Stimulated activated naive CD8-positive, alpha-beta T cell treated with anti-CD3 and anti-CD28 coated beads, Interleukin-15, Interleukin-2, amounts not matched to agents 100 ng/mL and 50 ng/mL, for 24 hours (primary cell): Measurements from ENCODE around the gene MT1H.
"Not testable (repeated sequence)": the region's sequence is repeated elsewhere in the genome, so short reads cannot be mapped to it uniquely, and the experiment has no call there.

ENCODE experiments used
- H3K27ac Mint-ChIP-seq: one replicate; pipeline ENCODE4 v1.8.0; 2021; ENCODE audit warnings: mild to moderate bottlenecking, mixed read lengths
- H3K27me3 Mint-ChIP-seq: one replicate; pipeline ENCODE4 v1.8.0; 2021; ENCODE audit warnings: mixed read lengths
- H3K36me3 Mint-ChIP-seq: one replicate; pipeline ENCODE4 v1.8.0; 2021; ENCODE audit warnings: low read depth, mixed read lengths
- H3K4me1 Mint-ChIP-seq: one replicate; pipeline ENCODE4 v1.8.0; 2021; ENCODE audit warnings: low read depth, mixed read lengths
- H3K4me3 Mint-ChIP-seq: one replicate; pipeline ENCODE4 v1.8.0; 2021; ENCODE audit warnings: mild to moderate bottlenecking, mixed read lengths
- H3K9me3 Mint-ChIP-seq: one replicate; pipeline ENCODE4 v1.8.0; 2021; ENCODE audit warnings: mixed read lengths

Gene MT1H

GRCh38 chr16:56669005-56669839 lies at the start of gene MT1H:
Gene MT1H (plus strand): TSS chr16:56669814. CDS start chr16:56669885, 71 bp downstream.
- peaks cover 72% of the 10 kb centered on the region for H3K27me3 Mint-ChIP-seq
- no peaks in the 10 kb centered on the region for H3K36me3 Mint-ChIP-seq

GRCh38 chr16:56620339-56620897 lies 49.2 kb upstream of the MT1H start:
- peaks cover 38% of the 10 kb centered on the region for H3K27me3 Mint-ChIP-seq
- no peak overlapping the region for H3K27ac Mint-ChIP-seq

More at GRCh38 chr16:56669005-56669839, at the start of gene MT1H:
- Mint-ChIP-seq H3K9me3 (no peaks in the 10 kb centered on the region), H3K27ac (no peak within 1 kb of the TSS), H3K4me3 (no peak within 1 kb of the TSS), H3K4me1 (peaks cover 17% of the 10 kb centered on the region)

GRCh38 chr16:56621665-56622445 lies 47.8 kb upstream of the MT1H start:
- peaks cover 40% of the 10 kb centered on the region for H3K27me3 Mint-ChIP-seq
- H3K36me3 Mint-ChIP-seq, H3K4me3 Mint-ChIP-seq, H3K27ac Mint-ChIP-seq, H3K9me3 Mint-ChIP-seq: not testable (repeated sequence)
- H3K4me1 Mint-ChIP-seq, result peaks cover 29% of the 10 kb centered on the region

More at GRCh38 chr16:56620339-56620897, 49.2 kb upstream of the MT1H start:
- no peaks in the 10 kb centered on the region for H3K9me3 Mint-ChIP-seq
- no peaks in the 10 kb centered on the region for H3K36me3 Mint-ChIP-seq
- no peak overlapping the region for H3K4me3 Mint-ChIP-seq
- peaks cover 23% of the 10 kb centered on the region for H3K4me1 Mint-ChIP-seq

GRCh38 chr16:56623184-56623583 lies 46.4 kb upstream of the MT1H start:
- not testable (repeated sequence) for H3K36me3 Mint-ChIP-seq, H3K27ac Mint-ChIP-seq, H3K9me3 Mint-ChIP-seq, H3K4me3 Mint-ChIP-seq
- Mint-ChIP-seq H3K4me1 (peaks cover 22% of the 10 kb centered on the region), H3K27me3 (peaks cover 34% of the 10 kb centered on the region)

GRCh38 chr16:56623637-56624036 lies 46.0 kb upstream of the MT1H start:
- Mint-ChIP-seq H3K27me3 (peaks cover 30% of the 10 kb centered on the region), H3K4me3 (no peak overlapping the region), H3K4me1 (peaks cover 22% of the 10 kb centered on the region), H3K9me3 (no peaks in the 10 kb centered on the region), H3K36me3 (no peaks in the 10 kb centered on the region), H3K27ac (no peak overlapping the region)

- Mint-ChIP-seq H3K4me1 (peaks cover 28% of the 10 kb centered on the region), H3K27ac (peak within 1 kb of the TSS; percentile 84), H3K27me3 (peaks cover 25% of the 10 kb centered on the region)
These were observed 44.3 kb upstream of the MT1H start, which contains the start of gene MT1E for GRCh38 chr16:56625140-56625942. Gene MT1E (plus strand): TSS chr16:56625781. CDS start chr16:56625852, 71 bp downstream.

GRCh38 chr16:56625943-56626654 lies 43.5 kb upstream of the MT1H start:
- peak overlapping the region; percentile 86 for H3K4me3 Mint-ChIP-seq
- H3K36me3 Mint-ChIP-seq, result no peaks in the 10 kb centered on the region
- H3K4me1 Mint-ChIP-seq, result peaks cover 29% of the 10 kb centered on the region
- peak overlapping the region; percentile 84 for H3K27ac Mint-ChIP-seq
- peaks cover 31% of the 10 kb centered on the region for H3K27me3 Mint-ChIP-seq
- H3K9me3 Mint-ChIP-seq, result no peaks in the 10 kb centered on the region

More at GRCh38 chr16:56625140-56625942, 44.3 kb upstream of the MT1H start, which contains the start of gene MT1E:
- H3K9me3 Mint-ChIP-seq, result no peaks in the 10 kb centered on the region
- H3K4me3 Mint-ChIP-seq, result peak within 1 kb of the TSS; percentile 86
- no peaks in the 10 kb centered on the region for H3K36me3 Mint-ChIP-seq

- Mint-ChIP-seq H3K4me1 (peaks cover 31% of the 10 kb centered on the region), H3K27me3 (peaks cover 36% of the 10 kb centered on the region), H3K4me3 (peak overlapping the region; percentile 86), H3K27ac (no peak overlapping the region), H3K36me3 (no peaks in the 10 kb centered on the region), H3K9me3 (no peaks in the 10 kb centered on the region)
These were observed 42.9 kb upstream of the MT1H start for GRCh38 chr16:56626685-56627084.

- Mint-ChIP-seq H3K4me3 (no peak overlapping the region), H3K27ac (no peak overlapping the region), H3K9me3 (no peaks in the 10 kb centered on the region), H3K36me3 (no peaks in the 10 kb centered on the region), H3K4me1 (peaks cover 39% of the 10 kb centered on the region), H3K27me3 (peaks cover 53% of the 10 kb centered on the region)
These were observed 40.9 kb upstream of the MT1H start for GRCh38 chr16:56628486-56629350.

- peaks cover 57% of the 10 kb centered on the region for H3K27me3 Mint-ChIP-seq
- H3K36me3 Mint-ChIP-seq, result no peaks in the 10 kb centered on the region
- no peak overlapping the region for H3K4me3 Mint-ChIP-seq
- peaks cover 35% of the 10 kb centered on the region for H3K4me1 Mint-ChIP-seq
- no peaks in the 10 kb centered on the region for H3K9me3 Mint-ChIP-seq
- H3K27ac Mint-ChIP-seq, result no peak overlapping the region
These were observed 40.1 kb upstream of the MT1H start for GRCh38 chr16:56629531-56629930.

GRCh38 chr16:56630134-56630533 lies 39.5 kb upstream of the MT1H start:
- peaks cover 59% of the 10 kb centered on the region for H3K27me3 Mint-ChIP-seq
- no peaks in the 10 kb centered on the region for H3K9me3 Mint-ChIP-seq
- no peaks in the 10 kb centered on the region for H3K36me3 Mint-ChIP-seq
- no peak overlapping the region for H3K4me3 Mint-ChIP-seq
- no peak overlapping the region for H3K27ac Mint-ChIP-seq
- peaks cover 36% of the 10 kb centered on the region for H3K4me1 Mint-ChIP-seq

- H3K4me1 Mint-ChIP-seq, result peaks cover 33% of the 10 kb centered on the region
- H3K9me3 Mint-ChIP-seq, result no peaks in the 10 kb centered on the region
- no peak overlapping the region for H3K27ac Mint-ChIP-seq
- no peaks in the 10 kb centered on the region for H3K36me3 Mint-ChIP-seq
- peaks cover 62% of the 10 kb centered on the region for H3K27me3 Mint-ChIP-seq
- H3K4me3 Mint-ChIP-seq, result no peak overlapping the region
These were observed 38.4 kb upstream of the MT1H start for GRCh38 chr16:56631197-56631596.

GRCh38 chr16:56631832-56632155 lies 37.8 kb upstream of the MT1H start:
- Mint-ChIP-seq H3K9me3 (no peaks in the 10 kb centered on the region), H3K27me3 (peaks cover 64% of the 10 kb centered on the region), H3K27ac (no peak overlapping the region), H3K36me3 (no peaks in the 10 kb centered on the region), H3K4me1 (peaks cover 28% of the 10 kb centered on the region), H3K4me3 (peak overlapping the region; percentile 68)
